ENCODE results near the gene MRPL21. TPM values are rescaled to one million over a fixed set of nuclear protein-coding genes. Genes with fewer than 3 reads are reported as not detected.

MRPL21 gene
- total and polyA plus RNA-seq, 2 of the 8 experiments (the other 6 are each of a cell fraction or from before 2014, with no cell fraction given), result 102 to 107 TPM

- no peak overlapping the region for H2BK5ac ChIP-seq (ENCODE audit: low read depth, low read length)
- no peaks in the 10 kb centered on the region for H3K4me1 ChIP-seq (replicated peaks in 1 of 4; ENCODE audit: control insufficient read depth in 3 of 4, insufficient read depth in 4 of 4, low read length in 3 of 4)
- no peak overlapping the region for H2AK5ac ChIP-seq (ENCODE audit: low read depth, low read length)
- H3K79me2 ChIP-seq (ENCODE audit: control insufficient read depth in 1 of 2, insufficient read depth in 2 of 2, low read length in 2 of 2), result no peaks in the 10 kb centered on the region
- H3K79me1 ChIP-seq (ENCODE audit: low read depth, low read length), result no peaks in the 10 kb centered on the region; the same call in 1 of the 2 replicates
- no peak overlapping the region for H3K56ac ChIP-seq (replicated peaks; ENCODE audit: insufficient read length, low read depth, low read length)
- no peak overlapping the region for H3K27ac ChIP-seq (ENCODE audit: low read depth, low read length)
- H4K5ac ChIP-seq (ENCODE audit: insufficient read length, low read depth, low read length), result no peak overlapping the region
- H3K9me3 ChIP-seq (ENCODE audit: insufficient read depth in 2 of 2, low read depth in 1 of 2, low read length in 1 of 2), result no peaks in the 10 kb centered on the region
- no peak overlapping the region for H3K4me3 ChIP-seq (ENCODE audit: extremely low read depth in 1 of 4, insufficient read depth in 2 of 4, low read depth in 3 of 4, low read length in 4 of 4)
- no peak overlapping the region for H2BK15ac ChIP-seq (ENCODE audit: low read length)
- no peak overlapping the region for H4K91ac ChIP-seq (replicated peaks; ENCODE audit: insufficient read length, low read length)
- H3K23me2 ChIP-seq (ENCODE audit: low read depth, low read length), result no peaks in the 10 kb centered on the region
- peaks cover 4 to 24% (median 14%) of the 10 kb centered on the region in 4 experiments; a peak in 6 of 8 replicates for H3K36me3 ChIP-seq (ENCODE audit: control insufficient read depth in 2 of 4, insufficient read depth in 4 of 4, low read length in 3 of 4)
- no peak overlapping the region for H3K18ac ChIP-seq (ENCODE audit: extremely low read depth, low read length)
- H4K20me1 ChIP-seq (replicated peaks in 1 of 2; ENCODE audit: control insufficient read depth in 1 of 2, insufficient read depth in 2 of 2, low read length in 2 of 2), result peaks cover 3 to 4% of the 10 kb centered on the region in 2 experiments
- no peak overlapping the region for H3K14ac ChIP-seq (ENCODE audit: insufficient read length)
- no peak overlapping the region for H2BK20ac ChIP-seq (ENCODE audit: low read length)
- H4K8ac ChIP-seq (ENCODE audit: extremely low read depth, insufficient read depth, low read length), result no peak overlapping the region
- 88% methylated on average over 15 of the region's 15 CpGs; no CpG with 5 or more reads in 1 of the 2 experiments for WGBS, 2 experiments (ENCODE audit: extremely low coverage in 1 of 2, insufficient coverage in 1 of 2, insufficient read length in 1 of 2, insufficient replicate concordance in 2 of 2, low coverage in 1 of 2, low lambda C conversion rate in 2 of 2, missing lambda C conversion rate in 1 of 2)
- FAIRE-seq, result no peak
- no peak overlapping the region for H2AFZ ChIP-seq (ENCODE audit: low read length)
- no peak overlapping the region for H3K23ac ChIP-seq (ENCODE audit: insufficient read length)
- H3K4ac ChIP-seq (replicated peaks; ENCODE audit: insufficient read length, low read depth, low read length), result no peak overlapping the region
- ChIA-PET CTCF (ENCODE audit: partially characterized antibody) (no interaction called here), POLR2A (ENCODE audit: partially characterized antibody) (no interaction called here)
- no peak overlapping the region for H2BK120ac ChIP-seq (replicated peaks; ENCODE audit: low read depth, low read length)
- H2BK12ac ChIP-seq (ENCODE audit: low read depth, low read length), result no peak overlapping the region
- no peaks in the 10 kb centered on the region for H3K27me3 ChIP-seq (replicated peaks in 1 of 4; ENCODE audit: control insufficient read depth in 3 of 4, extremely low read depth in 1 of 4, insufficient read depth in 3 of 4, low read length in 3 of 4)
- no peak overlapping the region for H3K4me2 ChIP-seq (ENCODE audit: insufficient read depth in 1 of 2, low read depth in 2 of 2, low read length in 2 of 2)
- DNase-seq (ENCODE audit: low read depth in 1 of 2, low spot score in 2 of 2), result no peak
- H3K9ac ChIP-seq (replicated peaks in 1 of 4; ENCODE audit: extremely low read depth in 1 of 4, low read depth in 3 of 4, low read length in 3 of 4), result no peak overlapping the region
- TF ChIP-seq EGR1 (IDR thresholded peaks at IDR 0.05; ENCODE audit: borderline replicate concordance, low read depth, low read length), result no peak
- no peak for TF ChIP-seq RAD21 (IDR thresholded peaks at IDR 0.05 in 1 of 2, conservative IDR thresholded peaks at IDR 0.05 in 1 of 2; ENCODE audit: low read depth in 2 of 2, low read length in 2 of 2)
- no peak for TF ChIP-seq NRF1 (IDR thresholded peaks at IDR 0.05; ENCODE audit: low read depth, low read length)
- TF ChIP-seq RBBP5 (IDR thresholded peaks at IDR 0.05; ENCODE audit: borderline replicate concordance, low read depth, low read length), result no peak
- no peak for TF ChIP-seq JUND (IDR thresholded peaks at IDR 0.05; ENCODE audit: low read length)
- TF ChIP-seq E2F6 (IDR thresholded peaks at IDR 0.05), result no peak
- no peak for TF ChIP-seq PHF8 (conservative IDR thresholded peaks at IDR 0.05; ENCODE audit: low read depth, low read length)
- no peak for TF ChIP-seq POLR2AphosphoS5 (IDR thresholded peaks at IDR 0.05; ENCODE audit: low read depth, low read length)
- TF ChIP-seq TBP (IDR thresholded peaks at IDR 0.05; ENCODE audit: low read depth, low read length), result no peak
- TF ChIP-seq HDAC6 (IDR thresholded peaks at IDR 0.05; ENCODE audit: low read depth, low read length), result no peak
Measured at GRCh38 chr11:68935066-68935465, 31.4 kb upstream of the MRPL21 start.
